HL-60 (cell line): Measurements from ENCODE around the gene ICA1.

Experiments used
- DNase-seq, 2 experiments: peaks; one replicate each; pipeline ENCODE4 v3.0.0-alpha.2; 2010 to 2020; ENCODE audit warnings: low read depth in 1 of 2, low spot score in 1 of 2
- H3K27ac ChIP-seq: fragments of 250-450 bp; sonication (Bioruptor Pico); replicated peaks from 2 replicates; pipeline ENCODE4 v1.5.1; 2020; ENCODE audit warnings: mild to moderate bottlenecking, moderate library complexity
- H3K27me3 ChIP-seq: fragments of 250-450 bp; sonication (Bioruptor Pico); 2 replicates; pipeline ENCODE4 v1.5.1; 2021; ENCODE audit warnings: mild to moderate bottlenecking, moderate library complexity; ENCODE audit not compliant: insufficient read depth, poor library complexity, severe bottlenecking
- H3K4me3 ChIP-seq: replicated peaks from 2 replicates; pipeline ENCODE4 v1.5.1; 2011; ENCODE audit warnings: mild to moderate bottlenecking, control low read depth, low read length; ENCODE audit not compliant: insufficient read depth
- GABPA ChIP-seq: IDR thresholded peaks from 2 replicates; pipeline ENCODE4 v1.6.1; 2012; ENCODE audit warnings: low read depth
- POLR2AphosphoS5 ChIP-seq: IDR thresholded peaks from 2 replicates; pipeline ENCODE4 v1.6.1; 2012; ENCODE audit warnings: low read depth
- SPI1 ChIP-seq: IDR thresholded peaks from 2 replicates; pipeline ENCODE4 v1.6.1; 2012; ENCODE audit warnings: low read depth, mild to moderate bottlenecking, borderline replicate concordance
- TF ChIP-seq, protein P1 (sequence below): IDR thresholded peaks from 2 replicates; pipeline ENCODE4 v1.6.1; 2012; ENCODE audit warnings: low read depth; ENCODE audit not compliant: insufficient replicate concordance
- TF ChIP-seq, protein P2 (sequence below): IDR thresholded peaks from one replicate; pipeline ENCODE4 v1.5.1; 2011; ENCODE audit warnings: low read length, control low read depth, inconsistent platforms; ENCODE audit not compliant: insufficient read depth

The ICA1 gene

DNA sequence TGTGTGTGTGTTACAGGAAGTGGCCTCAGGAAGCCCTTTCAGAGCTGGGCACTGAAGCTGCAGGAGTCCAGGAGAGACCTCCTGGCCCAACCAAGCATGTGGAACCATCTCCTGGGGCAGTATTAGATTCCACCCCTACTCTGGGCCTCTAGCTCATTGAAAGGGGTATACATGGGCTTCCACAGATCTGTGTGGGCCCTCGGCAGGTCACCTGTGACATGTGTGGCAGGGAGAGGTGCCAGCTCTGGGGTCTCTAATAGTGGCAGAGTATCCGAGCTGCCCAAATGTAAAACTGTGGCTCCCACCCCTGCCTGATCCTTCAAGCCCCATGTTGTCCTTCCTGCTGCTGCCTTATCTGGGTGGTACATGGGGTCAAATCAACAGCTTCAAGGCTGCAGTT, 149.3 kb downstream of the ICA1 start:
- H3K4me3 ChIP-seq = no peak overlapping the region
- H3K27ac ChIP-seq = no peak overlapping the region
- H3K27me3 ChIP-seq = no peaks in the 10 kb centered on the region
- DNase-seq = no peak
- TF ChIP-seq SPI1 (no peak), POLR2AphosphoS5 (no peak), GABPA (no peak)
- TF ChIP-seq, protein P1, sequence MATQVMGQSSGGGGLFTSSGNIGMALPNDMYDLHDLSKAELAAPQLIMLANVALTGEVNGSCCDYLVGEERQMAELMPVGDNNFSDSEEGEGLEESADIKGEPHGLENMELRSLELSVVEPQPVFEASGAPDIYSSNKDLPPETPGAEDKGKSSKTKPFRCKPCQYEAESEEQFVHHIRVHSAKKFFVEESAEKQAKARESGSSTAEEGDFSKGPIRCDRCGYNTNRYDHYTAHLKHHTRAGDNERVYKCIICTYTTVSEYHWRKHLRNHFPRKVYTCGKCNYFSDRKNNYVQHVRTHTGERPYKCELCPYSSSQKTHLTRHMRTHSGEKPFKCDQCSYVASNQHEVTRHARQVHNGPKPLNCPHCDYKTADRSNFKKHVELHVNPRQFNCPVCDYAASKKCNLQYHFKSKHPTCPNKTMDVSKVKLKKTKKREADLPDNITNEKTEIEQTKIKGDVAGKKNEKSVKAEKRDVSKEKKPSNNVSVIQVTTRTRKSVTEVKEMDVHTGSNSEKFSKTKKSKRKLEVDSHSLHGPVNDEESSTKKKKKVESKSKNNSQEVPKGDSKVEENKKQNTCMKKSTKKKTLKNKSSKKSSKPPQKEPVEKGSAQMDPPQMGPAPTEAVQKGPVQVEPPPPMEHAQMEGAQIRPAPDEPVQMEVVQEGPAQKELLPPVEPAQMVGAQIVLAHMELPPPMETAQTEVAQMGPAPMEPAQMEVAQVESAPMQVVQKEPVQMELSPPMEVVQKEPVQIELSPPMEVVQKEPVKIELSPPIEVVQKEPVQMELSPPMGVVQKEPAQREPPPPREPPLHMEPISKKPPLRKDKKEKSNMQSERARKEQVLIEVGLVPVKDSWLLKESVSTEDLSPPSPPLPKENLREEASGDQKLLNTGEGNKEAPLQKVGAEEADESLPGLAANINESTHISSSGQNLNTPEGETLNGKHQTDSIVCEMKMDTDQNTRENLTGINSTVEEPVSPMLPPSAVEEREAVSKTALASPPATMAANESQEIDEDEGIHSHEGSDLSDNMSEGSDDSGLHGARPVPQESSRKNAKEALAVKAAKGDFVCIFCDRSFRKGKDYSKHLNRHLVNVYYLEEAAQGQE = no peak
- TF ChIP-seq, protein P2, sequence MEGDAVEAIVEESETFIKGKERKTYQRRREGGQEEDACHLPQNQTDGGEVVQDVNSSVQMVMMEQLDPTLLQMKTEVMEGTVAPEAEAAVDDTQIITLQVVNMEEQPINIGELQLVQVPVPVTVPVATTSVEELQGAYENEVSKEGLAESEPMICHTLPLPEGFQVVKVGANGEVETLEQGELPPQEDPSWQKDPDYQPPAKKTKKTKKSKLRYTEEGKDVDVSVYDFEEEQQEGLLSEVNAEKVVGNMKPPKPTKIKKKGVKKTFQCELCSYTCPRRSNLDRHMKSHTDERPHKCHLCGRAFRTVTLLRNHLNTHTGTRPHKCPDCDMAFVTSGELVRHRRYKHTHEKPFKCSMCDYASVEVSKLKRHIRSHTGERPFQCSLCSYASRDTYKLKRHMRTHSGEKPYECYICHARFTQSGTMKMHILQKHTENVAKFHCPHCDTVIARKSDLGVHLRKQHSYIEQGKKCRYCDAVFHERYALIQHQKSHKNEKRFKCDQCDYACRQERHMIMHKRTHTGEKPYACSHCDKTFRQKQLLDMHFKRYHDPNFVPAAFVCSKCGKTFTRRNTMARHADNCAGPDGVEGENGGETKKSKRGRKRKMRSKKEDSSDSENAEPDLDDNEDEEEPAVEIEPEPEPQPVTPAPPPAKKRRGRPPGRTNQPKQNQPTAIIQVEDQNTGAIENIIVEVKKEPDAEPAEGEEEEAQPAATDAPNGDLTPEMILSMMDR = no peak

DNA sequence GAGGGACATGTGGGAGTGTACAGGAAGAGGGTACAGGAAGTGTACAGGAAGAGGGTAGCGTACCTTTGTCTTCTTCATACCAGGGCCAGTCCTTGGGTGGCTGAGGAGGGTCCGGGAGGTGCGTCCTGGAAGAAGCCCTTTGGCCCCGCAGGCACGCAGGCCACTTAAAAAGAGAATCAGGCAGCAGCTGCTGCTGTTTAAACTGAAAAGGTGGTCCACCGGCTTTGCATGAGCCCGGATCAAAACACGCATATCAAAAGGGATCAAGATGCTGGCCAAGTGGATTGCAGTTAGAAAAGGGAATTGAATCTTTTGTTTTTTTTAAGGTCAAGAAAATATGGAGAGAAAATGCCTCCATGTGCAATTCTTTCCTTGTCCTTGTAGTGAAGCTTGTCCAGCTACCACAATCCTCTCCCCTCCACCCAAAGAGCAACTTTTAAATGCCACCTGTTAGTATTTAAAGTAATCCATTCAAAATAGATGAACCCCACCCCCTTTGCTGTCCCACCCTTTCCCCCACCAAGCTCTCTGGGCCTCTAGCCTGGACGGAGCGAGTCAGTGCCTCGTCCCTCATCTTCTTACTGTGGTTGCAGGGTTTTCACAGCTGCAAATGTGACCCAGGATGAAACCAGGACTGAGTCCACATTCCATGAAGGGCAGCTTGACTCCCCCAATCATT, 150.5 kb downstream of the ICA1 start:
- DNase-seq = no peak
- Histone ChIP-seq H3K27ac (no peak overlapping the region), H3K27me3 (no peaks in the 10 kb centered on the region), H3K4me3 (no peak overlapping the region)
- TF ChIP-seq POLR2AphosphoS5 (no peak), SPI1 (no peak), GABPA (no peak)
- TF ChIP-seq, protein P2 = no peak
- TF ChIP-seq, protein P1 = no peak

DNA sequence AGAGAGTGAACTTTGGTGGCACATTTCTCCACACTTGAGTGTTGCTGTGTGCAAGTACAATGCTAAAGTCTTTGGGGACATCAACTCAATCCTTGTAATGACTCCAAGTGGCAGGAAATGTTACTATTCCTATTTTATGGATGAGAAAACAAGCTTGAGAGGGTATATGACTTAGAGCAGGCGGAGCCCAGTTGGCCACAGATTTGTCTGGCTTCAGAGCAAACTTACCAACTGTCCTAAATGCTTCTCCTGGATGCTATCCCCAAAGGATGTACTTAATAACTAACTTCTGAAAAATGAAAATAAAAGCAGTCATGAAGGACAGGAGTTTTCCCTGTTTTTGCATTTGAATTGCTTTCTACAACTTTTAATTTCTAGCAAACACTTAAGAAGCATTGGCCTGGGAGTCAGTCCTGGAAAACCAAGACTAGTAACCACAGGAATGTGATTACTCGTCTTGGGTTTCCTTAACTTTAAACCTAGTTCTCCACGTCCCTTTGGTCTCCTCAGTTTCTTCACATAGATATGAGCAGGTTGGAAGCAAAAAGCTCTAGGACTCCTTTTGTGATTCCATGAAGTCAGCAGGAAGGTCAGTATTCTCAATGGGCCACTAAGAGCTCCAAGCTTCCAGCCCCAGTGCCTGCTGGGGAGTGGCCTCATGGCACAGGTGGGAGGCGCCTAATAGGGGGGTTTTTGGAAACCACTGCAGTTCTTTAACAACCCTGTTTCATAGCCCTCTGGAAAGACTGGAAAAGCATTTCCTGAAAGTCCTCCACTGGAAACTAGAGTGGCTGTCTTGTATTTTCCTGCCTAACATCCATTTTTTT, 152.6 kb downstream of the ICA1 start:
- Histone ChIP-seq H3K27ac (no peak overlapping the region), H3K27me3 (no peaks in the 10 kb centered on the region), H3K4me3 (no peak overlapping the region)
- no peak for TF ChIP-seq GABPA
- TF ChIP-seq, protein P2 = no peak
- no peak for TF ChIP-seq POLR2AphosphoS5
- no peak for TF ChIP-seq SPI1
- TF ChIP-seq, protein P1 = no peak
- DNase-seq = no peak
